Hindlimb muscle (tissue), 1 donor: ENCODE data around the gene STK39. TPM values are rescaled to one million over a fixed set of nuclear protein-coding genes. Genes with fewer than 3 reads are reported as not detected.

Experiments
- DNase-seq: peaks from one replicate; pipeline ENCODE4 v3.0.0-alpha.2; 2013
- polyA plus RNA-seq: library from polyadenylated mRNA; unstranded; fragments of 120-200 nt; gene quantifications from one replicate; pipeline ENCODE4 v1.2.1, GENCODE V29; 2013; ENCODE audit not compliant: insufficient read length

The STK39 gene
- polyA plus RNA-seq, 1 donor: 15.8 TPM

GRCh38 chr2:168241746-168242145 is 5.6 kb downstream of the STK39 start:
- DNase-seq: no peak

- no peak for DNase-seq
These were observed 6.2 kb downstream of the STK39 start for GRCh38 chr2:168241208-168241607.

GRCh38 chr2:168239281-168239680 is 8.1 kb downstream of the STK39 start:
- DNase-seq: no peak

- no peak for DNase-seq
These were observed 9.7 kb downstream of the STK39 start for GRCh38 chr2:168237741-168238140.

GRCh38 chr2:168234407-168235085 is 12.8 kb downstream of the STK39 start:
- no peak for DNase-seq

- DNase-seq: no peak
These were observed 13.5 kb downstream of the STK39 start for GRCh38 chr2:168233726-168234406.

GRCh38 chr2:168233166-168233565 is 14.2 kb downstream of the STK39 start:
- no peak for DNase-seq

GRCh38 chr2:168231609-168232241 is 15.7 kb downstream of the STK39 start:
- no peak for DNase-seq

- no peak for DNase-seq
These were observed 17.0 kb downstream of the STK39 start for GRCh38 chr2:168230389-168230788.

- no peak for DNase-seq
These were observed 23.0 kb downstream of the STK39 start for GRCh38 chr2:168224346-168224745.

- DNase-seq: no peak
These were observed 25.3 kb downstream of the STK39 start for GRCh38 chr2:168222088-168222487.

GRCh38 chr2:168220965-168221819 is 26.2 kb downstream of the STK39 start:
- no peak for DNase-seq

- no peak for DNase-seq
These were observed 29.5 kb downstream of the STK39 start for GRCh38 chr2:168217920-168218319.

- no peak for DNase-seq
These were observed 30.9 kb downstream of the STK39 start for GRCh38 chr2:168216351-168217005.

- no peak for DNase-seq
These were observed 31.6 kb downstream of the STK39 start for GRCh38 chr2:168215813-168216212.

- DNase-seq: no peak
These were observed 34.5 kb downstream of the STK39 start for GRCh38 chr2:168212866-168213265.

- DNase-seq: no peak
These were observed 35.2 kb downstream of the STK39 start for GRCh38 chr2:168212167-168212566.

- no peak for DNase-seq
These were observed 35.7 kb downstream of the STK39 start for GRCh38 chr2:168211664-168212163.

- DNase-seq: no peak
These were observed 36.4 kb downstream of the STK39 start for GRCh38 chr2:168210895-168211570.

GRCh38 chr2:168210216-168210894 is 37.0 kb downstream of the STK39 start:
- no peak for DNase-seq

GRCh38 chr2:168208652-168209051 is 38.7 kb downstream of the STK39 start:
- no peak for DNase-seq
